Omental fat pad (tissue), 4 donors: ENCODE measurements around the gene TAC4. TPM values are rescaled to one million over a fixed set of nuclear protein-coding genes. Genes with fewer than 3 reads are reported as not detected.

Experiments used
- ATAC-seq: fragments of 150-250 bp; one replicate; pipeline ENCODE4 v1.9.1; 2016; ENCODE audit warnings: mild to moderate bottlenecking, moderate library complexity; ENCODE audit not compliant: low FRiP score
- DNase-seq: peaks from one replicate; pipeline ENCODE4 v3.0.0-alpha.2; 2019; ENCODE audit warnings: low spot score
- total RNA-seq, 4 donors: library from RNA; depleted of rRNA; stranded (reverse); fragments of >200 nt; gene quantifications; one replicate each; pipeline ENCODE4 v1.1.0, GENCODE V29; 2016
- TF ChIP-seq, protein P1 (sequence below), 3 donors: fragments of 450-650 bp; IDR thresholded peaks; one replicate each; pipeline ENCODE4 v1.5.1; 2016 to 2017; ENCODE audit warnings: antibody characterized with exemption in 3 of 3, mild to moderate bottlenecking in 3 of 3, moderate library complexity in 2 of 3

The TAC4 gene
- total RNA-seq, 4 donors from 2014 or later = not detected

- TF ChIP-seq, protein P1, sequence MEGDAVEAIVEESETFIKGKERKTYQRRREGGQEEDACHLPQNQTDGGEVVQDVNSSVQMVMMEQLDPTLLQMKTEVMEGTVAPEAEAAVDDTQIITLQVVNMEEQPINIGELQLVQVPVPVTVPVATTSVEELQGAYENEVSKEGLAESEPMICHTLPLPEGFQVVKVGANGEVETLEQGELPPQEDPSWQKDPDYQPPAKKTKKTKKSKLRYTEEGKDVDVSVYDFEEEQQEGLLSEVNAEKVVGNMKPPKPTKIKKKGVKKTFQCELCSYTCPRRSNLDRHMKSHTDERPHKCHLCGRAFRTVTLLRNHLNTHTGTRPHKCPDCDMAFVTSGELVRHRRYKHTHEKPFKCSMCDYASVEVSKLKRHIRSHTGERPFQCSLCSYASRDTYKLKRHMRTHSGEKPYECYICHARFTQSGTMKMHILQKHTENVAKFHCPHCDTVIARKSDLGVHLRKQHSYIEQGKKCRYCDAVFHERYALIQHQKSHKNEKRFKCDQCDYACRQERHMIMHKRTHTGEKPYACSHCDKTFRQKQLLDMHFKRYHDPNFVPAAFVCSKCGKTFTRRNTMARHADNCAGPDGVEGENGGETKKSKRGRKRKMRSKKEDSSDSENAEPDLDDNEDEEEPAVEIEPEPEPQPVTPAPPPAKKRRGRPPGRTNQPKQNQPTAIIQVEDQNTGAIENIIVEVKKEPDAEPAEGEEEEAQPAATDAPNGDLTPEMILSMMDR (IDR thresholded peaks at IDR 0.05) = no peak
- ATAC-seq = no peak
These were observed 22.2 kb downstream of the TAC4 start for GRCh38 chr17:49825645-49826044.

GRCh38 chr17:49823614-49824013, 24.3 kb downstream of the TAC4 start:
- ATAC-seq (no peak), DNase-seq (no peak)
- TF ChIP-seq, protein P1 (IDR thresholded peaks at IDR 0.05) = no peak

More at GRCh38 chr17:49825645-49826044, 22.2 kb downstream of the TAC4 start:
- DNase-seq = no peak

GRCh38 chr17:49822829-49823228, 25.0 kb downstream of the TAC4 start:
- TF ChIP-seq, protein P1 (IDR thresholded peaks at IDR 0.05) = no peak
- ATAC-seq (peak; percentile 44), DNase-seq (no peak)

- TF ChIP-seq, protein P1 (IDR thresholded peaks at IDR 0.05) = no peak
- DNase-seq (no peak), ATAC-seq (no peak)
These were observed 26.0 kb downstream of the TAC4 start for GRCh38 chr17:49821916-49822315.

- TF ChIP-seq, protein P1 (IDR thresholded peaks at IDR 0.05) = no peak
- DNase-seq (no peak), ATAC-seq (no peak)
These were observed 26.4 kb downstream of the TAC4 start for GRCh38 chr17:49821466-49821865.

DNA sequence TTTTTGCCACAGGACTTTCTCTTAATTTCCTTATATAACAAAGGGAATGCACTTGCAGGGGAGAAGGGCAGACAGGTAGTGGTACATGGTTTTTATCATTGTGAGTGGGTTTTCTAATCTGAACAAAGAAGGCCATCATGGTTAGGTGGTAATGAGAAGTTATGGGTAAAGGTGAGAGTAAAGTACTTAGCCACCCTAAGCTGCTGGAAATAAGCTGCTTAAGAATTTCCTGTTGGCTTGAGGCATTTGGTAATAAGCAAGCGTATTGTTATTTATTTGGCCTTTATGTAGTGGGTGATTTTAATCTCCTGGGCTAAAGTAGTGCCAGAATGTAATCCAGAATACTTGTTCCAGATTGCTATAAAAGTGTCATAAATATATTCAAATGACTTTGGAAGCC, 27.1 kb downstream of the TAC4 start:
- DNase-seq (no peak), ATAC-seq (no peak)
- TF ChIP-seq, protein P1 (IDR thresholded peaks at IDR 0.05) = no peak

- DNase-seq = no peak
- TF ChIP-seq, protein P1 (IDR thresholded peaks at IDR 0.05) = no peak
- ATAC-seq = no peak
These were observed 28.2 kb downstream of the TAC4 start for GRCh38 chr17:49819651-49820050.
